Fibroblast of skin of right quadriceps (primary cell): ENCODE data around the gene ZNF444.

Experiments used
- DNase-seq: peaks from one replicate; pipeline ENCODE4 v3.0.0-alpha.2; 2013

ZNF444 gene

GRCh38 chr19:56107626-56108351 lies 33.3 kb upstream of the ZNF444 start:
- DNase-seq: no peak

- DNase-seq: peak; percentile 31
Measured at GRCh38 chr19:56108447-56109195, 32.5 kb upstream of the ZNF444 start.

GRCh38 chr19:56109226-56109625 lies 31.9 kb upstream of the ZNF444 start:
- DNase-seq: peak; percentile 22

GRCh38 chr19:56110515-56111448 lies 30.3 kb upstream of the ZNF444 start:
- no peak for DNase-seq

GRCh38 chr19:56111601-56112312 lies 29.3 kb upstream of the ZNF444 start:
- DNase-seq: no peak

GRCh38 chr19:56112313-56112709 lies 28.8 kb upstream of the ZNF444 start:
- DNase-seq: no peak

- no peak for DNase-seq
Measured at GRCh38 chr19:56113074-56113632, 27.9 kb upstream of the ZNF444 start.

- no peak for DNase-seq
Measured at GRCh38 chr19:56114051-56114777, 26.9 kb upstream of the ZNF444 start.

GRCh38 chr19:56114778-56115110 lies 26.3 kb upstream of the ZNF444 start:
- DNase-seq: no peak

- DNase-seq: no peak
Measured at GRCh38 chr19:56115490-56115889, 25.6 kb upstream of the ZNF444 start.

- DNase-seq: no peak
Measured at GRCh38 chr19:56116606-56117005, 24.5 kb upstream of the ZNF444 start.

- DNase-seq: no peak
Measured at GRCh38 chr19:56117376-56117884, 23.7 kb upstream of the ZNF444 start.

GRCh38 chr19:56117889-56118288 lies 23.2 kb upstream of the ZNF444 start:
- no peak for DNase-seq

- no peak for DNase-seq
Measured at GRCh38 chr19:56118666-56119581, 22.2 kb upstream of the ZNF444 start.

- peak; percentile 33 for DNase-seq
Measured at GRCh38 chr19:56119582-56119978, 21.5 kb upstream of the ZNF444 start.

GRCh38 chr19:56120002-56120370 lies 21.1 kb upstream of the ZNF444 start:
- DNase-seq: no peak

GRCh38 chr19:56120371-56121179 lies 20.5 kb upstream of the ZNF444 start:
- DNase-seq: peak; percentile 76

GRCh38 chr19:56121180-56122167 lies 19.6 kb upstream of the ZNF444 start, which contains the start of gene ZNF787:
Gene ZNF787 (minus strand): TSS chr19:56121295. CDS start chr19:56103217, 18,078 bp downstream.
- peak; percentile 98 for DNase-seq
